ENCODE measurements around the gene ZNFX1. TPM values are rescaled to one million over a fixed set of nuclear protein-coding genes. Genes with fewer than 3 reads are reported as not detected.

ZNFX1 gene
- total and polyA plus RNA-seq, 12 donors: 10.7 to 39.6 (median 27.0) TPM

GRCh38 chr20:49259799-49260198, 18.1 kb downstream of the ZNFX1 start:
- WGBS, 4 donors: 94 to 100% (median 95%) methylated on average over 2 of the region's 2 CpGs
- Histone ChIP-seq H3K9me3 (replicated peaks in 1 of 3) (no peaks in the 10 kb centered on the region), H3K4me1 (replicated peaks in 1 of 2) (no peaks in the 10 kb centered on the region), H3K36me3 (replicated peaks in 1 of 2) (peaks cover 0 to 96% of the 10 kb centered on the region in 2 donors), H3K4me3 (no peak overlapping the region), H3K27me3 (no peaks in the 10 kb centered on the region), H3K27ac (no peak overlapping the region)
- no peak for DNase-seq
- intact Hi-C loops (cut with DNase I): no loop called here
- TF ChIP-seq CTCF (IDR thresholded peaks at IDR 0.05) (no peak), POLR2A (IDR thresholded peaks at IDR 0.05) (no peak)

- Histone ChIP-seq H3K4me3 (no peak overlapping the region), H3K36me3 (replicated peaks in 1 of 2) (peaks cover 0 to 96% of the 10 kb centered on the region in 2 donors), H3K27ac (no peak overlapping the region), H3K9me3 (replicated peaks in 1 of 3) (no peaks in the 10 kb centered on the region), H3K27me3 (no peaks in the 10 kb centered on the region), H3K4me1 (replicated peaks in 1 of 2) (no peaks in the 10 kb centered on the region)
- TF ChIP-seq CTCF (IDR thresholded peaks at IDR 0.05) (no peak), POLR2A (IDR thresholded peaks at IDR 0.05) (no peak)
- intact Hi-C loops (cut with DNase I): no loop called here
- 58 to 90% (median 67%) methylated on average over 4 of the region's 4 CpGs for WGBS, 4 donors
- DNase-seq: peak in 1 of 7 donors; percentile 23
Measured at GRCh38 chr20:49259284-49259683, 18.6 kb downstream of the ZNFX1 start.

GRCh38 chr20:49256261-49256660, 21.6 kb downstream of the ZNFX1 start:
- no peak for TF ChIP-seq POLR2A (IDR thresholded peaks at IDR 0.05)
- TF ChIP-seq CTCF (IDR thresholded peaks at IDR 0.05): no peak
- H3K36me3 ChIP-seq (replicated peaks in 1 of 2): peaks cover 0 to 100% of the 10 kb centered on the region in 2 donors
- H3K4me3 ChIP-seq: no peak overlapping the region
- intact Hi-C loops (cut with DNase I): no loop called here
- H3K27me3 ChIP-seq: no peaks in the 10 kb centered on the region
- no peak overlapping the region for H3K27ac ChIP-seq
- 82 to 88% (median 83%) methylated on average over 6 of the region's 6 CpGs for WGBS, 4 donors
- no peaks in the 10 kb centered on the region for H3K4me1 ChIP-seq (replicated peaks in 1 of 2)
- H3K9me3 ChIP-seq (replicated peaks in 1 of 3): no peaks in the 10 kb centered on the region
- DNase-seq: peak in 1 of 7 donors; percentile 53

GRCh38 chr20:49252556-49253350, 25.1 kb downstream of the ZNFX1 start:
- TF ChIP-seq CTCF (IDR thresholded peaks at IDR 0.05): no peak
- TF ChIP-seq POLR2A (IDR thresholded peaks at IDR 0.05): no peak
- intact Hi-C loops (cut with DNase I): no loop called here
- Histone ChIP-seq H3K9me3 (replicated peaks in 1 of 3) (no peaks in the 10 kb centered on the region), H3K36me3 (replicated peaks in 1 of 2) (peaks cover 0 to 99% of the 10 kb centered on the region in 2 donors), H3K27ac (no peak overlapping the region), H3K4me1 (replicated peaks in 1 of 2) (peaks cover 0 to 11% of the 10 kb centered on the region in 2 donors), H3K27me3 (no peaks in the 10 kb centered on the region), H3K4me3 (no peak overlapping the region)
- DNase-seq: peak in 2 of 7 donors; percentile 17 to 51
- WGBS, 4 donors: 57 to 74% (median 66%) methylated on average over 6 of the region's 6 CpGs
